Measurements from ENCODE around the gene MAST3. TPM values are rescaled to one million over a fixed set of nuclear protein-coding genes. Genes with fewer than 3 reads are reported as not detected.

MAST3 gene
- total and polyA plus RNA-seq, 2 donors (not counting 1 experiment from before 2014, with no cell fraction given), result 43.5 to 85.5 TPM

GRCh38 chr19:18152442-18152816 is 54.9 kb downstream of the MAST3 start:
- Mint-ChIP-seq H3K27me3 (no peaks in the 10 kb centered on the region), H3K4me3 (peak overlapping the region; percentile 89), H3K27ac (peak overlapping the region; percentile 95), H3K4me1 (peaks cover 23% of the 10 kb centered on the region), H3K9me3 (ENCODE audit: insufficient read depth) (no peaks in the 10 kb centered on the region)
- ChIA-PET CTCF (interaction anchor here (0.6 to 2.4 kb wide), 21 partner anchors 9 to 220 kb away, joined by 3 to 16 read pairs (median 5); partner anchors contain the start of genes ARRDC2, CCDC124, IFI30 and MAST3), POLR2A (interaction anchor here (0.6 to 2.5 kb wide), 16 partner anchors 12 to 151 kb away, joined by 3 to 18 read pairs (median 4); partner anchors contain the start of genes ARRDC2, MAST3 and MPV17L2)
- ATAC-seq (ENCODE audit: low read depth) (peak; percentile 71), DNase-seq (peak; percentile 100)
- peak overlapping the region; percentile 99 for H3K4me2 ChIP-seq (replicated peaks; ENCODE audit: low read depth, low read length, poor library complexity, severe bottlenecking)
- H3K9me3 ChIP-seq (ENCODE audit: control extremely low read depth in 1 of 3, control insufficient read depth in 2 of 3, insufficient read depth in 1 of 3, low read length in 2 of 3), result no peaks in the 10 kb centered on the region
- H3K36me3 ChIP-seq (replicated peaks in 1 of 2; ENCODE audit: control extremely low read depth in 1 of 2, control insufficient read depth in 1 of 2, extremely low read depth in 1 of 2, insufficient read depth in 2 of 2, low read length in 1 of 2), result peaks cover 0 to 17% of the 10 kb centered on the region in 2 experiments
- WGBS (ENCODE audit: insufficient coverage), result under 1% methylated on average over 22 of the region's 22 CpGs
- H3K4me3 ChIP-seq (ENCODE audit: control extremely low read depth in 1 of 5, extremely low read depth in 1 of 5, insufficient read depth in 1 of 5, low read depth in 2 of 5, low read length in 4 of 5), result peak overlapping the region; percentile 63 to 88 (median 70)
- H3K27ac ChIP-seq (ENCODE audit: low read length in 2 of 2), result peak overlapping the region; percentile 90 to 93
- peak overlapping the region; percentile 73 for H2AFZ ChIP-seq (ENCODE audit: insufficient read depth, low read depth, low read length, poor library complexity, severe bottlenecking)
- H3K79me2 ChIP-seq (ENCODE audit: control insufficient read depth, insufficient read depth, low read length), result peaks cover 10% of the 10 kb centered on the region
- peak overlapping the region; percentile 77 for H3K9ac ChIP-seq (ENCODE audit: low read length)
- intact Hi-C loops (cut with micrococcal nuclease), result loop anchor here (1.0 to 2.0 kb wide), 8 partner anchors 16 to 220 kb away; partner anchors contain the start of genes CCDC124 and RAB3A
- H4K20me1 ChIP-seq (ENCODE audit: control insufficient read depth, insufficient read depth, low read length, poor library complexity, severe bottlenecking), result peaks cover 17% of the 10 kb centered on the region
- TF ChIP-seq CTCF (IDR thresholded peaks at IDR 0.05) (peak; percentile 88), EZH2 (IDR thresholded peaks at IDR 0.05; ENCODE audit: borderline replicate concordance, insufficient read depth, low read depth, low read length, poor library complexity, severe bottlenecking) (no peak)
- H3K27me3 ChIP-seq (replicated peaks in 1 of 4; ENCODE audit: control extremely low read depth in 1 of 4, control insufficient read depth in 3 of 4, insufficient read depth in 4 of 4, low read length in 3 of 4), result no peaks in the 10 kb centered on the region
- peaks cover 14 to 25% of the 10 kb centered on the region in 2 donors for H3K4me1 ChIP-seq (ENCODE audit: control insufficient read depth in 2 of 2, insufficient read depth in 2 of 2, low read length in 2 of 2)
